ENCODE results near the gene IL23A. TPM values are rescaled to one million over a fixed set of nuclear protein-coding genes. Genes with fewer than 3 reads are reported as not detected.

IL23A gene
- total RNA-seq, 1 experiment from 2014 or later, result 2.0 TPM

DNA sequence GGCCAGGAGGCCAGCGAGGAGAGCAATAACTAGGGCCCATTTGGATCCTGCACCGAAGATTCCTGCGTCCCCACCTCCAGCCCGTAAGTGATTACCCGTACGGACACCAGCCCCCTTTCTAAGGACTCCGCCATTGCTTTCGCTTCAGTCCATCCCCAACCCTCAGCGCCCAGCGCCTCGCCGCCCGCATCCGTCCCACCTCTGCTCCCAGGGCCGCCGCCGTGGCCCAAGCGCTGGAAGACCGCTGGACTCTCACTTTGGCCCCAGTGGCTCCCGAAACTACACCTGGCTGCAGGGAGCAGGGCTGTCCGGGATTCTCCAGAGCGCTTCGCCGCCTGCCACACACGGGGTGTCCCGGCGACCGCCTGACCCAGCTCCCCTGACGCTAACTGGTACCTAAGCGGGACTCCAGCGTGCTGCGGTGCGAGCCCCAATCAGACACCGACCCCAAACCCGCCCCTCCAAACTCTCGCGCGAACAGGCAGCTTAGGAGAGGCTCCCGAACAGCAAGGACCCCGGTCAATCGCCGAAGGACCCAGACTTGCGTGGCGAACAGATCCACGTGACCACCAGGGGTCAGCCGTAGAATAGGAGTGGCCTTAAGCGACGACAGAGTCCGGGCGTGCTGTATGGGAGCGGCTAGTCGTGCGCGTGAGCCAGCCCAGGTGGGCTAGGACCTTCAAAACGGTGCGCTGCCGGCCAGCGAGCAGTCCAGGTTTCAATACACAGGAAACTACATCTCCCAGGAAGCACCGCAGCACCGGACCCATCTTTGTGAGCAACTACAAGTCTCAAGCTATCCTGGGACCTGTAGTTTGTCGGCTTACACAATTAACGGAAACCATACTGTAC is 22.8 kb upstream of the IL23A start, which contains the start of gene CNPY2:
CNPY2 (minus strand) TSS at position 367 of the 852 bp plus-strand sequence. CDS start 771 bp downstream, outside the sequence.
- Mint-ChIP-seq H3K4me3 (peak within 1 kb of the TSS; percentile 98), H3K4me1 (peaks cover 5 to 11% of the 10 kb centered on the region in 2 experiments; a peak in 2 of 4 replicates), H3K27me3 (ENCODE audit: low read depth) (no peaks in the 10 kb centered on the region), H3K27ac (peak within 1 kb of the TSS; percentile 99), H3K36me3 (ENCODE audit: insufficient read depth in 1 of 3, low read depth in 3 of 3) (peaks cover 7 to 42% (median 26%) of the 10 kb centered on the region in 3 experiments; a peak in 6 of 7 replicates), H3K9me3 (no peaks in the 10 kb centered on the region)
- H3K56ac ChIP-seq (ENCODE audit: insufficient read length, low read depth, low read length), result no peak within 1 kb of the TSS
- H3K4ac ChIP-seq (ENCODE audit: low read depth, low read length), result peak within 1 kb of the TSS; percentile 39; the same call in 1 of the 2 replicates
- peaks cover 6% of the 10 kb centered on the region for H3K23me2 ChIP-seq (ENCODE audit: insufficient read length, low read depth, low read length, poor library complexity, severe bottlenecking)
- peak within 1 kb of the TSS; percentile 73 for H4K5ac ChIP-seq (ENCODE audit: insufficient read length, low read depth, low read length)
- no peaks in the 10 kb centered on the region for H3K9me3 ChIP-seq (ENCODE audit: control insufficient read depth, low read depth, low read length)
- peak within 1 kb of the TSS; percentile 84 for H3K14ac ChIP-seq (ENCODE audit: insufficient read depth, low read length)
- peak within 1 kb of the TSS; percentile 96 for H3K9ac ChIP-seq (ENCODE audit: extremely low read depth, insufficient read length, low read length)
- no peak within 1 kb of the TSS for H2BK120ac ChIP-seq (ENCODE audit: low read depth, low read length, poor library complexity, severe bottlenecking)
- H4K20me1 ChIP-seq (ENCODE audit: control insufficient read depth, insufficient read depth, insufficient read length), result no peaks in the 10 kb centered on the region
- no peaks in the 10 kb centered on the region for H3K27me3 ChIP-seq (ENCODE audit: insufficient read depth, low read length)
- peaks cover 7% of the 10 kb centered on the region for H3K79me1 ChIP-seq (ENCODE audit: insufficient read depth, low read depth, low read length, poor library complexity, severe bottlenecking)
- H2BK15ac ChIP-seq (ENCODE audit: low read depth, low read length), result no peak within 1 kb of the TSS
- peak within 1 kb of the TSS; percentile 70 for H3K18ac ChIP-seq (ENCODE audit: insufficient read length, low read depth, low read length)
- no peaks in the 10 kb centered on the region for H3K4me1 ChIP-seq (ENCODE audit: insufficient read depth, low read length)
- no peak within 1 kb of the TSS for H2AFZ ChIP-seq (ENCODE audit: low read length)
- no peak within 1 kb of the TSS for H3T11ph ChIP-seq (ENCODE audit: low read length)
- peak within 1 kb of the TSS; percentile 48 for H2BK5ac ChIP-seq (ENCODE audit: insufficient read length, low read length)
- no peak within 1 kb of the TSS for H2BK20ac ChIP-seq (ENCODE audit: low read depth, low read length, poor library complexity, severe bottlenecking)
- no CpG with 5 or more reads among the region's 62 CpGs for WGBS (ENCODE audit: extremely low coverage, insufficient read length, low lambda C conversion rate)
- peak within 1 kb of the TSS; percentile 38 for H3K27ac ChIP-seq (ENCODE audit: insufficient read length, low read depth, low read length)
- H4K91ac ChIP-seq (ENCODE audit: insufficient read length, low read depth, low read length), result peak within 1 kb of the TSS; percentile 29
- H3K79me2 ChIP-seq (ENCODE audit: insufficient read depth, low read length), result peaks cover 7% of the 10 kb centered on the region; the same call in 1 of the 2 replicates
- H4K8ac ChIP-seq (replicated peaks; ENCODE audit: insufficient read length, low read depth, low read length), result peak within 1 kb of the TSS; percentile 67
- peak; percentile 100 for DNase-seq
- H2AK5ac ChIP-seq (ENCODE audit: insufficient read length, low read length), result no peak within 1 kb of the TSS
- TF ChIP-seq CTCF (conservative IDR thresholded peaks at IDR 0.05), result peak; percentile 38; the same call in 2 of the 3 replicates
- H2BK12ac ChIP-seq (ENCODE audit: insufficient read length, low read depth, low read length), result no peak within 1 kb of the TSS
- H3K4me2 ChIP-seq (ENCODE audit: insufficient read depth, insufficient read length, low read length), result peak within 1 kb of the TSS; percentile 89
- no peak within 1 kb of the TSS for H3K23ac ChIP-seq (ENCODE audit: insufficient read length, low read depth, low read length)
